ENCODE measurements around the gene ARHGAP31. TPM values are rescaled to one million over a fixed set of nuclear protein-coding genes. Genes with fewer than 3 reads are reported as not detected.
"Not testable (repeated sequence)": the region's sequence is repeated elsewhere in the genome, so short reads cannot be mapped to it uniquely, and the experiment has no call there.

The ARHGAP31 gene, protein sequence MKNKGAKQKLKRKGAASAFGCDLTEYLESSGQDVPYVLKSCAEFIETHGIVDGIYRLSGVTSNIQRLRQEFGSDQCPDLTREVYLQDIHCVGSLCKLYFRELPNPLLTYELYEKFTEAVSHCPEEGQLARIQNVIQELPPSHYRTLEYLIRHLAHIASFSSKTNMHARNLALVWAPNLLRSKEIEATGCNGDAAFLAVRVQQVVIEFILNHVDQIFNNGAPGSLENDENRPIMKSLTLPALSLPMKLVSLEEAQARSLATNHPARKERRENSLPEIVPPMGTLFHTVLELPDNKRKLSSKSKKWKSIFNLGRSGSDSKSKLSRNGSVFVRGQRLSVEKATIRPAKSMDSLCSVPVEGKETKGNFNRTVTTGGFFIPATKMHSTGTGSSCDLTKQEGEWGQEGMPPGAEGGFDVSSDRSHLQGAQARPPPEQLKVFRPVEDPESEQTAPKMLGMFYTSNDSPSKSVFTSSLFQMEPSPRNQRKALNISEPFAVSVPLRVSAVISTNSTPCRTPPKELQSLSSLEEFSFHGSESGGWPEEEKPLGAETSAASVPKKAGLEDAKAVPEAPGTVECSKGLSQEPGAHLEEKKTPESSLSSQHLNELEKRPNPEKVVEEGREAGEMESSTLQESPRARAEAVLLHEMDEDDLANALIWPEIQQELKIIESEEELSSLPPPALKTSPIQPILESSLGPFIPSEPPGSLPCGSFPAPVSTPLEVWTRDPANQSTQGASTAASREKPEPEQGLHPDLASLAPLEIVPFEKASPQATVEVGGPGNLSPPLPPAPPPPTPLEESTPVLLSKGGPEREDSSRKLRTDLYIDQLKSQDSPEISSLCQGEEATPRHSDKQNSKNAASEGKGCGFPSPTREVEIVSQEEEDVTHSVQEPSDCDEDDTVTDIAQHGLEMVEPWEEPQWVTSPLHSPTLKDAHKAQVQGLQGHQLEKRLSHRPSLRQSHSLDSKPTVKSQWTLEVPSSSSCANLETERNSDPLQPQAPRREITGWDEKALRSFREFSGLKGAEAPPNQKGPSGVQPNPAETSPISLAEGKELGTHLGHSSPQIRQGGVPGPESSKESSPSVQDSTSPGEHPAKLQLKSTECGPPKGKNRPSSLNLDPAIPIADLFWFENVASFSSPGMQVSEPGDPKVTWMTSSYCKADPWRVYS (N-terminal part only)
- 10 to 100 TPM; 10.7 to 12.1 TPM for total RNA-seq
- long read RNA-seq, partial matches to known transcripts: 4 of 9 reads
- long read RNA-seq, other reads (novel, unspliced or antisense): 5 of 9 reads

DNA sequence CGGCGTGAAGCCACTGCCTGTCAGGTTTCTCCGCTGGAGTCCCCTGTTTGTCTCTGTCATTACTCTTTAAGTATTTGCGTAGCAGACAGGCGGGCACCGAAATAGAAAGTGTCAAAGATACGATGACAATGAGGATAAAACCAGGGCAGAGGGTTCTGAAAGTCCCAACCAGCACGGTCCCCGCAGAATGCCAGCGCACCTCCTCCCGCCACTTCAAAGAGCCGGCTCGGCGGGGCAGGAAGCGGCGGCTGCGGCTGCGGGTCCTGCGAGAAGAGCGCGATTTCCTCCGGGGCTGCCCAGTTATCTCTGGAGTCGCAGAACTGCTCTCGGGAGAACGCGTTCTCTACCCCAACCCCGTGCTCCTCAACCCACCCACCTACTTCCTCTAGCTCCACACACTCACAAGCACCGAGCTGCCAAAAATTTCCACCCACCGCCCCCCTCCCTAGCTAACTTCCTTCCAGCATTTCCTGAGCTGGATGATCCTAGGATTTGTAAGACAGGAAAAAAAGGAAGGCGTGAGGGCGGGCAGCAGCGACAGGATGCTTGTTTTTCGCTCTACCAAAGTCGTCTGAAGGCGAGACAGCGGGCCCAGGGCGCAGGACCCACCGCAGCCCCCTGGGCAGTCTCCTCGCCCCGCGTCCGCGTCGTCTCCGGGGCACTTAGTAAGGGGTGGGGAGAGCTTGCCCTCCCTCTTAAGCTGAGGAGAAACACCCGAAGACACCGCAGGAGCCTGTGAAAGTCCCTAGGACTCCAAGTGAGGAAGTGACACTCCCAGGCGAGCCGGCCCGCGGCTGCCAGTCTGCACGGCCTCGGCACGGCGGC is at the start of gene ARHGAP31:
TSS of gene ARHGAP31 (plus strand) at position 513 of the 825 bp plus-strand sequence. CDS start 522 bp downstream, outside the sequence.
- ATAC-seq: peak; percentile 88
- intact Hi-C loops (cut with DNase I, micrococcal nuclease): no loop called here

DNA sequence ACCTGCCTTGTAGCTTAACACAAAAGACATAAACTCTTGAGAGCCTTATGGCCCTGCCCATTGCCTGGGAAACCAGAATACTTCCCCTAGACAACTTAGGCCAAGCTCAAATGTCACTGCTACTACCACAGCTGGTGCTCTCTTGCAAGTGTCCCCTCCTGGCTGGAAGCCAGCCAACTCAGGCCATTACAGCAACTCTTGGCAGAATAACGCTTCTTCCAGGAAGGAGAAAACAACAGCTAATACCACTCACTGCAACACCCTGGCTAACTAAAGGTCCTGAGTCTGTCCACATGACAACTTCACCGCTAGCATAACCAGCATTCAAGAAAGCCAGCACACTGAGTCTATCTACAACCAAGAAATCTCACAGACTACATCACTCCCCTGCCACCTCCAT is 48.4 kb upstream of the ARHGAP31 start:
- DNase-seq: peak in 1 of 2 donors; percentile 34
- no peak for ATAC-seq
- intact Hi-C loops (cut with DNase I, micrococcal nuclease): no loop called here

More for the DNA sequence above, at the start of gene ARHGAP31:
- DNase-seq: peak; percentile 62 to 77

DNA sequence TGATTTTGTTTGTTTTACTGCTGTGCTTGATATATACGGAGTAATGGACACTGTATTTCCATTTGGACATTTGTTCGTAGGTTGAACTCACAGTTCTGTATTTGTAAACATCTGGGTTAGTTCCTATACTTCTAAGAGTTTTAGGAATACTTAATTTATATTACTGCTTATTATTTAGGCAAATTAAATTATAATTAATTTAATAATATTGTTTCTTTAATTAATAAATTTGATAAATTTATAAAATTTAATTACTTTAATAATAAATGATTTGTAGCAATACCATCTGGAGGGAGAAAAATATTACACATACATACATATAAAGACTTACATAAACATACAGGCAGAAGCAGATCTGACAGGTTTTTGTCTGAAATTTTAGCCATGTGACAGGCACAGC is 39.0 kb upstream of the ARHGAP31 start:
- DNase-seq (no peak), ATAC-seq (no peak)
- intact Hi-C loops (cut with DNase I, micrococcal nuclease): no loop called here

DNA sequence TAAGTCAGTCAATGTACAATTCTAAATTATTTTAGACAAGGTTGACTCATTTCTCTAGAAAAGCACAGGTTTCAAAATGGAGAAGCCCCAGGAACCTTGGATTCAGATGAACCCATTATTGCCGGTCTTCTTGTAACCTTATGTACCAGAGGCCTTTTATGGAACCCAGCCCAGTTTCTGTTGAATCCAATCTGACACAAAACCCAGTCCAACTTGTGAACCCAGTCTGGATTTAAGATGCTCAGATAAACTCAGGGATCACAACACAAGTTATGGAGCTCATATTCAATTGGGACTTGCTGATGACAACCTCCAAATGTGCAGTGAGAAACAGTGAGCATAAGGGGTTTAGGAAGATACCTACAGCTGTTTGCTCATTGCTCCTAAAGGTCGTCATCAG is 37.1 kb upstream of the ARHGAP31 start:
- no peak for ATAC-seq
- DNase-seq: no peak
- intact Hi-C loops (cut with DNase I, micrococcal nuclease): no loop called here

DNA sequence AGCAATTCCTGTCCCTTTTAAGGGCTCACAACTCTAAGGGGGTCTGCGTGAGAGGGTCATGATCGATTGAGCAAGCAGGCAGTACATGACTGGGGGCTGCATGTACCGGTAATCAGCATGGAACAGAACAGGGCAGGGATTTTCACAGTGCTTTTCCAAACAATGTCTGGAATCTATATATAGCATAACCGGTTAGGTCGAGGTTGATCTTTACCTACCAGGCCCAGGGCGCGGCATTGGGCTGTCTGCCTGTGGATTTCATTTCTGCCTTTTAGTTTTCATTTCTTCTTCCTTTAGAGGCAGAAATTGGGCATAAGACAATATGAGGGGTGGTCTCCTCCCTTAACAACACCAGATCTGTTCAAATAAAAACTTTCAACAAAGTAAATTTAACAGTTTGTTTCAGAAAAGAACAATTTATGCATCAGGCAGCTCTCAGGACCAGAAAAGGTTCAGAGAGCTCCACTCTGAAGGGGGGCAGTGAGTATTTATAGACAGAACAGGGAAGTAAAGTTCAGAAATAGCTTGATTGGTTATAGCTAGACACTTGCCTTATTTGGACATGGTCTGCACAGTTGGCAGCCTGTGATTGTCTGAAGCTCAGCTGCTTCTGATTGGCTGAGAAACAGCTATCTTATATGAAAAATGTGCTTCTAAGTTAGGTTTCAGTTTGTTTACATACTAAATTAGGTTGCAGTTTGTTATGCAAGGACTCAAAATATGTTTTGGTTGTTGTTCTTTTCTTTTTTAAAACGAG is 36.4 kb upstream of the ARHGAP31 start:
- DNase-seq: peak; percentile 58 to 68
- ATAC-seq: peak; percentile 93

DNA sequence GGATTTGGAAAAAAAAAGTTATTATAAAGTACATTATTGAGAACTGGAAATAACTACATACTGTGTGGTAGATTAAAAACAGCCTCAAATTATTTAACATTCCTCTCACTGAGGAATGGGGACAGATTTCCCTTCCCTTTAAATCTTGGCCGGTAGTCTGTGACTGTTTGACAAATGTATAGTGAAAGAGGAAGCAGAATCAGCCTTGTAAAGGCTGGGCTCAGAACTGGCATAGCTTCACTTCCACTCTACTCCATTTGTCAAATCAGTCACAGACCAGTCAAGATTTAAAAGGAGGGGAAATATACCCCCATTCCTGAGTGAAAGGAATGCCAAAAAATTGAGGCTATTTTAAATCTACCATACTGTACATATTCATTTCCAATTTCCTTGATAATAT is 35.3 kb upstream of the ARHGAP31 start:
- intact Hi-C loops (cut with DNase I, micrococcal nuclease): no loop called here
- ATAC-seq (peak; percentile 73), DNase-seq (no peak)

More for the DNA sequence above, 36.4 kb upstream of the ARHGAP31 start:
- intact Hi-C loops (cut with DNase I, micrococcal nuclease): no loop called here

DNA sequence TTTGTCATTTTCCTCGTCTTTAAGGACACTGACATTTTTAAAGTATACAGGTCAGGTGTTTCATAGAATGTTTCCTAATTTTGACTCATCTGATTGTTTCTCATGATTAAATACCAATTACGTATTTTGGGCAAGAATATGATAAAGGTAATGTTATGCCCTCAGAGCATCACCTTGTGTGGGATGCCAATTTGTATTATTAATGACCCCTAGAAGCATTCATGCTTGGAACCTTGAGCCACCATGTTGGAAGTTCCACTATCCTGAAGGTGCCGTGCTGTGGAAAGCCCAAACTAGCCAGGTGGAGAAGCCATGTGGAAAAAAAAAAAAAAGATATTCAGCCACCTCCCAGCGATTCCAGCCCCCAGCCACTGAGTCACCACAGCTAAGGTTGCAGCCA is 34.4 kb upstream of the ARHGAP31 start:
- ATAC-seq (no peak), DNase-seq (no peak)
- intact Hi-C loops (cut with DNase I, micrococcal nuclease): no loop called here

DNA sequence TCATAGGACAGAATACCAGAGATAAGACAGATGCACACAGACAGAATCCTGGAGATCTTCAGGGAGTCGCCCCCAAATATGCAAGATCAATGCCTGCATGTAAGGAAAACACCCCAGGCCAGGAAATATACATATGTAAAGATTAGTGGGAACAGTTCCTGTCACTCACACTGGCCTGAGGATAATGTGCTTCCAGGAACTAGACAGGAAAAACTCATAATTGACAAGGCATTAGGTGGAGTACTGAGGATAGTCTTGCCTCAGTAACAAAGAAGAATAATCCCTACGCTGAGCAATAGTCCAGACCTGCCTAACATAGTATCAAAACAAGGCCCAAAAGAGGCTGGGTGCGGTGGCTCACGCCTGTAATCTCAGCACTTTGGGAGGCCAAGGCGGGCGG is 33.1 kb upstream of the ARHGAP31 start:
- intact Hi-C loops (cut with DNase I, micrococcal nuclease): no loop called here
- ATAC-seq: no peak
- no peak for DNase-seq

DNA sequence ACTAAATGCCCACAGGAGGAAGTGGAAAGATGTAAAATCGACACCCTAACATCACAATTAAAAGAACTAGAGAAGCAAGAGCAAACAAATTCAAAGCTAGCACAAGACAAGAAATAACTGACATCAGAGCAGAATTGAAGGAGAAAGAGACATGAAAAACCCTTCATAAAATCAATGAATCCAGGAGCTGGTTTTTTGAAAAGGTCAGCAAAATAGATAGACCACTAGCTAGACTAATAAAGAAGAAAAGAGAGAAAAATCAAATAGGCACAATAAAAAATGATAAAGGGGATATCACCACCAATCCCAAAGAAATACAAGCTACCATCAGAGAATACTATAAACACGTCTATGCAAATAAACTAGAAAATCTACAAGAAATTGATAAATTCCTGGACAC is 24.0 kb upstream of the ARHGAP31 start:
- ATAC-seq; DNase-seq; intact Hi-C loops (cut with DNase I, micrococcal nuclease): not testable (repeated sequence)

DNA sequence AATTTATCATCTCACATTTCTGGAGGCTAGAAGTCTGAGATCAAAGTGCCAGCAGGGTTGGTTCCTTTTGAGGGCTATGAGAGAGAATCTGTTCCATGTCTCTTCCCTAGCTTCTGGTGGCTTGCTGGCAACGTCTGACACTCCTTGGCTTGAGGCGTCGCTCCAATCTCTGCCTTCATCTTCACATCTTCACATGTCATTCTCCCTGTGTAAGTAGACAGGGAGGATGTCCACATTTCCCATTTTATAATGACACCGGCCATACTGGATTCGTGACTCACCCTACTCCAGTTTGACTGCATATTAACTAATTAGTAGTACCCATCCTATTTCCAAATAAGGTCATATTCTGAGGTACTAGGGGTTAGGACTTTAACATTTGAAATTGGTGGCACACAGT is 17.5 kb upstream of the ARHGAP31 start:
- intact Hi-C loops (cut with DNase I, micrococcal nuclease): no loop called here
- ATAC-seq: no peak
- no peak for DNase-seq

DNA sequence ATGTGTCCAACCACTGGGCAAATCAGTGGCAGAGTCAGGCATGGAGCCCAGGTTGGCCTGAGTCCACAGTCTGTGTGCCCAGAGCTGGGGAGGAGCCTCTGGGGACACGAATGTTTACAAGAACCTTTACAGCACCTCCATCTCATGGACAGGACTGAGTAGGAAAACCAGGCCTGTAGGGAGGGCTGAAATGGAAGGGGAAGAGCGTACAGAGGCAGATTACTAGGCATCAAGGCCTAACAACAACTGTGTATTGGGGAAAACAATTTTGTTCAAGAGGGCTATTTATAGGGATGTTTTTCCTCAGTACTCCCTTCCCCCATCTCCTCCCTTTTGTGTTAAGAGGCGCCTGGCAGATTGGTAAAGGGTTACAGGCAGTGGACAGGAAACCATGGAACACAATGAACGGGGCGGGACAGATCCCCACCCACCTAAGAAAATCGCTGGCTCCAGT is 15.1 kb upstream of the ARHGAP31 start:
- intact Hi-C loops (cut with DNase I, micrococcal nuclease): no loop called here
- ATAC-seq (peak; percentile 94), DNase-seq (peak; percentile 40 to 54)

DNA sequence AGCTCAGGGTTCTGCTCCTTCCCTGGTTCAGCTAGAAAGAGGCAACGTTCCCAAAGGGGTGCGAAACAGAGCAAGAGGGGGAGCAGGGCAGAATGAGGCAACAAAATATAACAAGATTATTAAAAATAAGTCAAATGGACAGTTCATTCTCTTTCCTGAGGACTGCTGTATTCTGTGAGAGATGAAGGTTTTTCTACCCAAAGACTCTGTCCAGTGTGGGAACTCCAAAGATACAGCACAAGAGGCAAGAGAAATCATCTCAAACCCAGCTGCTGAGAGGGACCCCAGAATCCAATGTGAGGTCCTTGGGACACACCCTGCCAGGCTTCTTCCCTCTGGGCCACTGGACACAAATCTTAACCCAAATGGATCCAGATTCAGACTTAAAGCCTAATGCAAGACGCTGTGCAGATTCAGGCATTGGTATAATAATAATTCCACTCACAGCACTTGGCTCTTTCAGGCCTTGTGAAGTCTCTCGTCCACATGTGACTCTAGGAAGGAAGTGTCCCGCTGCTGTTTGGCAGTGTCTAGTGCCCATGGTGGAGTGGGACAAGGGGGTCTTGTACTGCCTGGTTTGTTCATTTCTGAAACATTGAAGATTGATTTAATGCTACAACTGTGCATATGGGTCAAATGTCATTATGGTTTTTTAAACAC is 14.5 kb upstream of the ARHGAP31 start:
- ATAC-seq (no peak), DNase-seq (no peak)
- intact Hi-C loops (cut with DNase I, micrococcal nuclease): no loop called here

DNA sequence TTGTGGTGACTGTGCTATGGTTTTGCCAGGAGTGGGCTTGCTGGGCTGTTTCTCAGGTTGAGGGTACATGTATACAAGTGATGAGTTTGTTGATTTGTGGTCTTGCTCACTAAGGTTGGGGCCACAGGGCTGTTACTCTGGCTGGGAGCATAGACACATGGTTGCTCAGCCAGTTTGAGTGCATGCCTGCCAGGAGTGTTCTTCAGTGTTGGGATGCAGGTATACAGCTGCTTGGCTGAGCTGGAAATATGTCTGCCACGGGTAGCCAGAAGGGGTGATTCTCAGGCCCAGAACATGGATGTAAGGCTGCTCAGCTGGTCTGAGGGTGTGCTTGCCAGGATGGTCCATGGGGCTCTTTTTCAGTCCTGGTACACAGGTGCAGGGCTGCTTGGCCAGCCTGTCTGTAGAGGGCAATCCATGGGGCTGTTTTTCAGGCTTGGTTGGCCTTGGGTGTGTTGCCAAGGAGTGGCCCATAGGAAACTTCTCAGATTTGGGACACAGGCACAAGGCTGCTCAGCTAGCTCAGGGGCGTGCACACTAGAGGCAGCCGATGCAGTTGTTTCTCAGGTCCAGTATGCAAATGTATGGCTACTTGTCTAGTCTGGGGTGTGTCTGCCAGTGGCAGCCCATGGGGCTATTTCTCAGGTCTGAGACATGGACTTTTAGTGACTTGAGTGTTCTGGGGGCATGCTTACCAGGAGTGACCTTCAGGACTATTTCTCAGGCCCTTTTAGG is 5.3 kb upstream of the ARHGAP31 start:
- no peak for DNase-seq
- intact Hi-C loops (cut with DNase I, micrococcal nuclease): no loop called here
- no peak for ATAC-seq

DNA sequence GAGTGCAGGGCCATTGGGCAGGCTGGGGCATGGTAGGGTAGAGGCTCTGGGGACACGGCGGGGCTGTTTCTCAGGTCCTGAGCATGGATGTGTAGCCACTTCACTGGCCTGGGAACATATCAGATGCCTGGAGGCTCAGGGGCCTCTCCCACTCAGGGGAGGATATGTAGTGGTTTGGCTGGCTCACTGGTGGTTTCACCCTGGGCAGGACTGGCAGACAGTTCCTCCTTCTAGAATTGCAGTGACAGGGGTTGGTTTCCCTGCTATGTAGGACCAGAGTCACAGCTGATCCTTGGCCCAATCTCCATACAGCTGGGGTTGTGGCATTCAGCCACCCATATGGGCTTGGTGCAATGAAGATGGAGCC is 4.8 kb upstream of the ARHGAP31 start:
- intact Hi-C loops (cut with DNase I, micrococcal nuclease): no loop called here
- no peak for DNase-seq
- no peak for ATAC-seq

DNA sequence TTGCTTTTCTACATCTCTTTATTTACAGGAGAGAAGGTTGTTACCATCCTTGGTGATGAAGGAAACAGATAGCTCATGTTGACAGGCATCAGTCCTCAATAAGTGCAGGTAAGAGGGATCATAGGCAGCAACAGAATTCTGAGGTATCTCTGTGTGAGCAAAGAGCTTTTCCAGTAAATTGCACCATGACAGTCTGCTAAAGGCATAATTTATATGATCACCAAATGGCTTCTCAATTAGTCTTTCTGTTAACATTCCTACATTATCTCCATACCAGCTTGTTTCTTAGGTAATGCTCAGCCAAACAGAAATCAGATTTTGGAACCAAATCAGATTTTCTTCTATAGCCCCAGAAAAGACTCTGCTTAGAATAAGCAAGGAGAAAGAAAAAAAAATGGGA is 3.6 kb upstream of the ARHGAP31 start:
- intact Hi-C loops (cut with DNase I, micrococcal nuclease): no loop called here
- DNase-seq: no peak
- ATAC-seq: no peak

DNA sequence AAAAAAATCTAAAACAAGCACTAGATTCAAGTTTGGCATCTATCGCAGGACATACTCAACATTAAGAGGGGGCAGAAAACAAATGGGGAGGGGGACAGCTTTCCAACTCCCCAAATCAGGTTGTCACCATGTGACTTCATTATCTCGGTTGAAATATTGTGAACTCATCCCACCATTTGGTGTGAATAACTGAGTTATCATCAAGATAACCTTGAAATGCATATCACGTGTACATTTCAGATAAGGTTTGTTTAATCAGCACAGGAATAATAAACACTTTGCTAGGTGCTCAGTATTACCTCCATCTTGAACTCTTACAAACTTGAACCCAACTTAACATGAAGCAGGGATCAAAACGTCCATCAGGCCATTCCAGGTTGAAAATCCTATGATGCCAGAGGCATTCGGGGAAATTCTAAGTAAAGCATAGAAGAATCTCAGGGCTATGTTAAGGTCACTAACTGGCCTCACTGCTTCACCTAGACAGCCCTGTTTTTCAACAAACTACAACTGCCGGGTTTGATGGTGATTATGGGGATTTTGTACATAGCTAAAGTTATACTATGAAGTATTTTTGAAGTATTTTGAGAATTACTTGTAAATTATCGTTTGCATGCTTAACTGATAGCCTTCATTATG is 3.0 kb upstream of the ARHGAP31 start:
- DNase-seq (no peak), ATAC-seq (no peak)
- intact Hi-C loops (cut with DNase I, micrococcal nuclease): no loop called here
